Measurements from ENCODE around the gene ACOT13. TPM values are rescaled to one million over a fixed set of nuclear protein-coding genes. Genes with fewer than 3 reads are reported as not detected.
"Not testable (repeated sequence)": the region's sequence is repeated elsewhere in the genome, so short reads cannot be mapped to it uniquely, and the experiment has no call there.

ACOT13 gene
- total RNA-seq, 1 experiment from 2014 or later = 3.9 TPM

GRCh38 chr6:24661759-24662158 is 5.1 kb upstream of the ACOT13 start:
- not testable (repeated sequence) for DNase-seq (ENCODE audit: low read depth)

- DNase-seq (ENCODE audit: low read depth) = no peak
These were observed 4.6 kb upstream of the ACOT13 start for GRCh38 chr6:24662236-24662635.

GRCh38 chr6:24663189-24663588 is 3.7 kb upstream of the ACOT13 start:
- DNase-seq (ENCODE audit: low read depth) = no peak

- DNase-seq (ENCODE audit: low read depth) = no peak
These were observed 2.6 kb upstream of the ACOT13 start for GRCh38 chr6:24664046-24664987.

GRCh38 chr6:24666097-24666640 is 708 bp upstream of the ACOT13 start:
- no peak for DNase-seq (ENCODE audit: low read depth)

- peak; percentile 44 for DNase-seq (ENCODE audit: low read depth)
These were observed 514 bp downstream of the ACOT13 start for GRCh38 chr6:24667378-24667803.

GRCh38 chr6:24668066-24668996 is 1.5 kb downstream of the ACOT13 start:
- DNase-seq (ENCODE audit: low read depth) = not testable (repeated sequence)

GRCh38 chr6:24668997-24669361 is 2.1 kb downstream of the ACOT13 start:
- DNase-seq (ENCODE audit: low read depth) = no peak

GRCh38 chr6:24670492-24670891 is 3.6 kb downstream of the ACOT13 start:
- DNase-seq (ENCODE audit: low read depth) = not testable (repeated sequence)

GRCh38 chr6:24671077-24671476 is 4.2 kb downstream of the ACOT13 start:
- not testable (repeated sequence) for DNase-seq (ENCODE audit: low read depth)

GRCh38 chr6:24672620-24673182 is 5.8 kb downstream of the ACOT13 start:
- DNase-seq (ENCODE audit: low read depth) = no peak

- no peak for DNase-seq (ENCODE audit: low read depth)
These were observed 6.7 kb downstream of the ACOT13 start for GRCh38 chr6:24673625-24674024.

GRCh38 chr6:24678792-24679352 is 12.0 kb downstream of the ACOT13 start:
- not testable (repeated sequence) for DNase-seq (ENCODE audit: low read depth)

GRCh38 chr6:24680582-24680981 is 13.7 kb downstream of the ACOT13 start:
- no peak for DNase-seq (ENCODE audit: low read depth)

GRCh38 chr6:24683297-24684296 is 16.7 kb downstream of the ACOT13 start:
- DNase-seq (ENCODE audit: low read depth) = no peak

- DNase-seq (ENCODE audit: low read depth) = no peak
These were observed 19.5 kb downstream of the ACOT13 start for GRCh38 chr6:24686408-24686807.

- no peak for DNase-seq (ENCODE audit: low read depth)
These were observed 20.1 kb downstream of the ACOT13 start for GRCh38 chr6:24686946-24687345.

- DNase-seq (ENCODE audit: low read depth) = no peak
These were observed 23.1 kb downstream of the ACOT13 start for GRCh38 chr6:24689964-24690363.

- no peak for DNase-seq (ENCODE audit: low read depth)
These were observed 23.7 kb downstream of the ACOT13 start for GRCh38 chr6:24690593-24690992.

- DNase-seq (ENCODE audit: low read depth) = no peak
These were observed 24.7 kb downstream of the ACOT13 start for GRCh38 chr6:24691550-24691949.
